Lung (tissue), 12 donors: ENCODE data around the gene RTP2. TPM values are rescaled to one million over a fixed set of nuclear protein-coding genes. Genes with fewer than 3 reads are reported as not detected.

Experiments used
- ATAC-seq: fragments of 200-7000 bp; cut with Tn5 transposase; one replicate; pipeline ENCODE4 v1.9.1; 2020; ENCODE audit warnings: moderate number of reproducible peaks; ENCODE audit not compliant: insufficient read depth, low FRiP score
- DNase-seq, 3 donors: peaks; one replicate each; pipeline ENCODE4 v3.0.0-alpha.2; 2013 to 2017
- H3K27ac ChIP-seq, 2 donors: one replicate each; pipeline ENCODE4 v1.5.1; 2013; ENCODE audit warnings: mild to moderate bottlenecking in 2 of 2, moderate library complexity in 2 of 2, control low read depth in 1 of 2, inconsistent platforms in 1 of 2, low read depth in 1 of 2, low read length in 1 of 2
- H3K27me3 ChIP-seq, 3 donors: one replicate each; pipeline ENCODE4 v1.5.1; 2013; ENCODE audit warnings: low read length in 2 of 3; ENCODE audit not compliant: control insufficient read depth in 3 of 3, insufficient read depth in 3 of 3
- H3K36me3 ChIP-seq, 4 donors: one replicate each; pipeline ENCODE4 v1.5.1; 2013; ENCODE audit warnings: low read length in 4 of 4, mild to moderate bottlenecking in 1 of 4, moderate library complexity in 1 of 4; ENCODE audit not compliant: control insufficient read depth in 4 of 4, insufficient read depth in 4 of 4
- H3K4me1 ChIP-seq, 5 donors: one replicate each; pipeline ENCODE4 v1.5.1; 2013; ENCODE audit warnings: low read length in 5 of 5, mild to moderate bottlenecking in 2 of 5, moderate library complexity in 1 of 5; ENCODE audit not compliant: control insufficient read depth in 5 of 5, insufficient read depth in 5 of 5
- H3K4me3 ChIP-seq: one replicate; pipeline ENCODE4 v1.5.1; 2013; ENCODE audit warnings: mild to moderate bottlenecking, control low read depth, moderate library complexity
- H3K9ac ChIP-seq, 2 donors: one replicate each; pipeline ENCODE4 v1.5.1; 2013; ENCODE audit warnings: low read length in 2 of 2, control low read depth in 1 of 2; ENCODE audit not compliant: insufficient read depth in 1 of 2
- H3K9me3 ChIP-seq, 4 donors: one replicate each; pipeline ENCODE4 v1.5.1; 2013; ENCODE audit warnings: low read length in 3 of 4, mild to moderate bottlenecking in 1 of 4, moderate library complexity in 1 of 4; ENCODE audit not compliant: control insufficient read depth in 4 of 4, insufficient read depth in 3 of 4
- CTCF ChIP-seq: IDR thresholded peaks from 2 replicates; pipeline ENCODE4 v1.5.1; 2012; ENCODE audit warnings: mild to moderate bottlenecking; ENCODE audit errors: control extremely low read depth, extremely low read depth
- WGBS, 2 donors: extraction: QIAGEN DNeasy Blood & Tissue Kit; methylation state at CpG; one replicate each; pipeline ENCODE4 v1.1.7; 2013; 5-methylcytosine and 5-hydroxymethylcytosine counted together
- polyA plus RNA-seq, 2 donors: library from polyadenylated mRNA; stranded (reverse); fragments of 200-250 nt; gene quantifications; one replicate each; pipeline ENCODE4 v1.2.1, GENCODE V29; 2013
- total RNA-seq, 2 donors: library from RNA; depleted of rRNA in 1 of 2; stranded (reverse); fragments of >200 nt in 1 of 2; gene quantifications; one replicate each; pipeline ENCODE4 v1.2.1, GENCODE V29; 2014 to 2021
- donor health status: control.
- donor health status: control.
- donor health status: Bipolar disorder and iron deficiency.
- donor health status: healthy.
- donor health status: DM: yes; HTN: yes; CAD: no.

Gene RTP2
- total and polyA plus RNA-seq, 4 donors, result not detected

- peak; percentile 96 for TF ChIP-seq CTCF
- H3K4me1 ChIP-seq, result peaks cover 0 to 40% (median 4%) of the 10 kb centered on the region in 5 donors
- no peak overlapping the region for H3K4me3 ChIP-seq
- peak; percentile 92 to 95 (median 94) for DNase-seq
- no peaks in the 10 kb centered on the region for H3K27me3 ChIP-seq
- H3K9ac ChIP-seq, result no peak overlapping the region
- ATAC-seq, result no peak
- WGBS, 2 donors, result 7% methylated on average over 2 of the region's 2 CpGs
- peak overlapping the region in 1 of 2 donors; percentile 98 for H3K27ac ChIP-seq
- no peaks in the 10 kb centered on the region for H3K9me3 ChIP-seq
- no peaks in the 10 kb centered on the region for H3K36me3 ChIP-seq
These were observed 45.7 kb upstream of the RTP2 start for GRCh38 chr3:187748050-187748481.

- H3K9me3 ChIP-seq, result no peaks in the 10 kb centered on the region
- peak in 1 of 3 donors; percentile 3 for DNase-seq
- peaks cover 0 to 44% (median 4%) of the 10 kb centered on the region in 5 donors for H3K4me1 ChIP-seq
- no peaks in the 10 kb centered on the region for H3K27me3 ChIP-seq
- no peak for TF ChIP-seq CTCF
- ATAC-seq, result no peak
- peak overlapping the region in 1 of 2 donors; percentile 98 for H3K27ac ChIP-seq
- H3K9ac ChIP-seq, result no peak overlapping the region
- H3K4me3 ChIP-seq, result no peak overlapping the region
- WGBS, 2 donors, result 58 to 66% methylated on average over 5 of the region's 5 CpGs
- no peaks in the 10 kb centered on the region for H3K36me3 ChIP-seq
These were observed 45.1 kb upstream of the RTP2 start for GRCh38 chr3:187747506-187747905.

- Histone ChIP-seq H3K27me3 (no peaks in the 10 kb centered on the region), H3K4me1 (peaks cover under 1 to 53% (median 4%) of the 10 kb centered on the region in 5 donors), H3K27ac (peak overlapping the region; percentile 81 to 98), H3K36me3 (no peaks in the 10 kb centered on the region), H3K4me3 (no peak overlapping the region), H3K9me3 (no peaks in the 10 kb centered on the region), H3K9ac (peak overlapping the region in 1 of 2 donors; percentile 94)
- 41 to 46% methylated on average over 10 of the region's 10 CpGs for WGBS, 2 donors
- peak; percentile 28 to 70 (median 70) for DNase-seq
- no peak for ATAC-seq
- TF ChIP-seq CTCF, result no peak
These were observed 44.3 kb upstream of the RTP2 start for GRCh38 chr3:187746442-187747281.
